ENCODE results near the gene CEP128.

- TF ChIP-seq, protein P1, sequence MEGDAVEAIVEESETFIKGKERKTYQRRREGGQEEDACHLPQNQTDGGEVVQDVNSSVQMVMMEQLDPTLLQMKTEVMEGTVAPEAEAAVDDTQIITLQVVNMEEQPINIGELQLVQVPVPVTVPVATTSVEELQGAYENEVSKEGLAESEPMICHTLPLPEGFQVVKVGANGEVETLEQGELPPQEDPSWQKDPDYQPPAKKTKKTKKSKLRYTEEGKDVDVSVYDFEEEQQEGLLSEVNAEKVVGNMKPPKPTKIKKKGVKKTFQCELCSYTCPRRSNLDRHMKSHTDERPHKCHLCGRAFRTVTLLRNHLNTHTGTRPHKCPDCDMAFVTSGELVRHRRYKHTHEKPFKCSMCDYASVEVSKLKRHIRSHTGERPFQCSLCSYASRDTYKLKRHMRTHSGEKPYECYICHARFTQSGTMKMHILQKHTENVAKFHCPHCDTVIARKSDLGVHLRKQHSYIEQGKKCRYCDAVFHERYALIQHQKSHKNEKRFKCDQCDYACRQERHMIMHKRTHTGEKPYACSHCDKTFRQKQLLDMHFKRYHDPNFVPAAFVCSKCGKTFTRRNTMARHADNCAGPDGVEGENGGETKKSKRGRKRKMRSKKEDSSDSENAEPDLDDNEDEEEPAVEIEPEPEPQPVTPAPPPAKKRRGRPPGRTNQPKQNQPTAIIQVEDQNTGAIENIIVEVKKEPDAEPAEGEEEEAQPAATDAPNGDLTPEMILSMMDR (IDR thresholded peaks at IDR 0.05) = no peak
- TF ChIP-seq YY1 (IDR thresholded peaks at IDR 0.05; ENCODE audit: low read depth) = no peak
- TF ChIP-seq SIN3A (IDR thresholded peaks at IDR 0.05; ENCODE audit: borderline replicate concordance, low read depth, low read length) = no peak
- TF ChIP-seq POLR2AphosphoS5 (IDR thresholded peaks at IDR 0.05; ENCODE audit: low read depth, low read length) = no peak
- no peak for TF ChIP-seq NFIC (IDR thresholded peaks at IDR 0.05; ENCODE audit: borderline replicate concordance)
- TF ChIP-seq, protein P2, sequence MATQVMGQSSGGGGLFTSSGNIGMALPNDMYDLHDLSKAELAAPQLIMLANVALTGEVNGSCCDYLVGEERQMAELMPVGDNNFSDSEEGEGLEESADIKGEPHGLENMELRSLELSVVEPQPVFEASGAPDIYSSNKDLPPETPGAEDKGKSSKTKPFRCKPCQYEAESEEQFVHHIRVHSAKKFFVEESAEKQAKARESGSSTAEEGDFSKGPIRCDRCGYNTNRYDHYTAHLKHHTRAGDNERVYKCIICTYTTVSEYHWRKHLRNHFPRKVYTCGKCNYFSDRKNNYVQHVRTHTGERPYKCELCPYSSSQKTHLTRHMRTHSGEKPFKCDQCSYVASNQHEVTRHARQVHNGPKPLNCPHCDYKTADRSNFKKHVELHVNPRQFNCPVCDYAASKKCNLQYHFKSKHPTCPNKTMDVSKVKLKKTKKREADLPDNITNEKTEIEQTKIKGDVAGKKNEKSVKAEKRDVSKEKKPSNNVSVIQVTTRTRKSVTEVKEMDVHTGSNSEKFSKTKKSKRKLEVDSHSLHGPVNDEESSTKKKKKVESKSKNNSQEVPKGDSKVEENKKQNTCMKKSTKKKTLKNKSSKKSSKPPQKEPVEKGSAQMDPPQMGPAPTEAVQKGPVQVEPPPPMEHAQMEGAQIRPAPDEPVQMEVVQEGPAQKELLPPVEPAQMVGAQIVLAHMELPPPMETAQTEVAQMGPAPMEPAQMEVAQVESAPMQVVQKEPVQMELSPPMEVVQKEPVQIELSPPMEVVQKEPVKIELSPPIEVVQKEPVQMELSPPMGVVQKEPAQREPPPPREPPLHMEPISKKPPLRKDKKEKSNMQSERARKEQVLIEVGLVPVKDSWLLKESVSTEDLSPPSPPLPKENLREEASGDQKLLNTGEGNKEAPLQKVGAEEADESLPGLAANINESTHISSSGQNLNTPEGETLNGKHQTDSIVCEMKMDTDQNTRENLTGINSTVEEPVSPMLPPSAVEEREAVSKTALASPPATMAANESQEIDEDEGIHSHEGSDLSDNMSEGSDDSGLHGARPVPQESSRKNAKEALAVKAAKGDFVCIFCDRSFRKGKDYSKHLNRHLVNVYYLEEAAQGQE (IDR thresholded peaks at IDR 0.05; ENCODE audit: low read depth, low read length) = no peak
- TF ChIP-seq EZH2phosphoT487 (IDR thresholded peaks at IDR 0.05; ENCODE audit: borderline replicate concordance, low read depth) = no peak
- no peak for TF ChIP-seq EP300 (IDR thresholded peaks at IDR 0.05; ENCODE audit: borderline replicate concordance in 1 of 2, low read depth in 1 of 2, low read length in 1 of 2)
- TF ChIP-seq TCF12 (IDR thresholded peaks at IDR 0.05) = no peak
Observed at GRCh38 chr14:80919622-80920021, 21.9 kb downstream of the CEP128 start.

All from SK-N-SH (cell line).